Measurements from ENCODE around the gene FGL2. TPM values are rescaled to one million over a fixed set of nuclear protein-coding genes. Genes with fewer than 3 reads are reported as not detected.
"Not testable (repeated sequence)": the region's sequence is repeated elsewhere in the genome, so short reads cannot be mapped to it uniquely, and the experiment has no call there.

The FGL2 gene
- total and polyA plus RNA-seq, 2 of the 4 experiments (the other 2 are of a cell fraction), result 0.32 to 1.3 TPM

GRCh38 chr7:77174418-77174817 is 25.2 kb downstream of the FGL2 start:
- ATAC-seq (ENCODE audit: low read depth); H3K4me2 ChIP-seq (ENCODE audit: low read depth, low read length): not testable (repeated sequence)

DNA sequence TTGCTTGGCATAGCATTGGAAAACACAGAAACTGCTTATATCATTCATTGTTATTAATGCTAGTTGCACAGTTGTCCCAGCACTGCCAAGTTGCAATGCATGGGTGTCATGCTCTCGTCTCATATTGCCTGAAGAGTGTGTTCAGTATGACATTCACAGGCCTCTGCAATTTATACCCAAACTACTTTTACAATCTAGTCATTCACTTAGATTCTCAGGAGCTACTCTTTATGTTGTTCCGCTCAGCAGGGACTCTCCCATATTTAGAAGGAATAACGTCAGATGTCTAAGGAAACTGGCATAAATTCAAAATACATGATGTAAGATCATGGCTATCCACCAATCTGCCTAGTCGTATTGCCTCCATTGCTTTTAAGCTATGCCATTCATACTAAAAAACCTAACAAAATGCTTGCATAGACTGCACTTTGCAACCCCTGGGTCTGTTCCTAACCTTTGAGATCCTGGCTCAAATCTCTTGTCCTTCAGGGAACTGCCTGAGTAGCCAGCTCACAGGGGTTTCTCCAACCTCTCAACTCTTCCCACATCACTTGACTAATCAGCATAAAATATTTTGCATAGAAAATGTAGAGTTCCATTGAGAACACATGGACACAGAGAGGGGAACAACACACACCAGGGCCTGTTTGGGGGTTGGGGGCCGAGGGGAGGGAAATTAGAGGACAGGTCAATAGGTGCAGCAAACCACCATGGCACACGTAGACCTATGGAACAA is 27.0 kb downstream of the FGL2 start:
- H4K5ac ChIP-seq (ENCODE audit: low read depth, low read length); H2BK15ac ChIP-seq (ENCODE audit: low read depth, low read length); DNase-seq; H3K79me1 ChIP-seq (ENCODE audit: low read depth in 1 of 2, low read length in 2 of 2); H3K56ac ChIP-seq (ENCODE audit: extremely low read depth, insufficient read depth, low read length); BruUV-seq (replicated peaks); H3K36me3 ChIP-seq (ENCODE audit: control insufficient read depth, insufficient read depth, low read length); intact Hi-C loops (cut with micrococcal nuclease); H3K9ac ChIP-seq (ENCODE audit: low read depth, low read length); H3K9me1 ChIP-seq (ENCODE audit: insufficient read depth, low read length); H3K18ac ChIP-seq (ENCODE audit: low read depth, low read length); H4K91ac ChIP-seq (ENCODE audit: insufficient read depth, low read depth, low read length); H2AK5ac ChIP-seq (ENCODE audit: low read depth, low read length); in situ Hi-C loops (cut with MboI; ENCODE audit: low sequenced_read_pairs); H3K27ac ChIP-seq (ENCODE audit: insufficient read depth, low read length); H3K27me3 ChIP-seq (ENCODE audit: control insufficient read depth, insufficient read depth, low read length); H3K4ac ChIP-seq (ENCODE audit: low read depth, low read length); H3K9me3 ChIP-seq (ENCODE audit: control insufficient read depth, insufficient read depth, low read length); H2BK20ac ChIP-seq (ENCODE audit: low read depth, low read length); H2BK5ac ChIP-seq (ENCODE audit: low read depth, low read length, poor library complexity, severe bottlenecking); H4K8ac ChIP-seq (ENCODE audit: low read depth in 2 of 2, low read length in 2 of 2); ATAC-seq (ENCODE audit: low read depth); H2AFZ ChIP-seq (replicated peaks; ENCODE audit: low read length, poor library complexity); H3K14ac ChIP-seq (replicated peaks; ENCODE audit: low read depth, low read length); H4K20me1 ChIP-seq (ENCODE audit: insufficient read depth, low read length); H2BK120ac ChIP-seq (ENCODE audit: low read depth, low read length); dilution Hi-C loops (cut with HindIII; ENCODE audit: low sequenced_read_pairs, unreplicated experiment); POLR2A ChIA-PET (ENCODE audit: unreplicated experiment); H2AK9ac ChIP-seq (replicated peaks; ENCODE audit: low read depth, low read length, poor library complexity); H3K4me3 ChIP-seq (ENCODE audit: insufficient read depth, low read depth, low read length); H3K23ac ChIP-seq (ENCODE audit: low read depth, low read length); CTCF ChIA-PET; H3K4me2 ChIP-seq (ENCODE audit: low read depth, low read length); H3K4me1 ChIP-seq (ENCODE audit: control insufficient read depth, insufficient read depth, low read length): not testable (repeated sequence)
- no CpG with 5 or more reads among the region's 6 CpGs for WGBS, 2 experiments (ENCODE audit: extremely low coverage in 2 of 2, insufficient read length in 1 of 2)

More at GRCh38 chr7:77174418-77174817, 25.2 kb downstream of the FGL2 start:
- DNase-seq; H3K56ac ChIP-seq (ENCODE audit: extremely low read depth, insufficient read depth, low read length); H2BK15ac ChIP-seq (ENCODE audit: low read depth, low read length); H4K91ac ChIP-seq (ENCODE audit: insufficient read depth, low read depth, low read length); POLR2A ChIA-PET (ENCODE audit: unreplicated experiment); H2BK5ac ChIP-seq (ENCODE audit: low read depth, low read length, poor library complexity, severe bottlenecking); dilution Hi-C loops (cut with HindIII; ENCODE audit: low sequenced_read_pairs, unreplicated experiment); H4K5ac ChIP-seq (ENCODE audit: low read depth, low read length); H3K9me3 ChIP-seq (ENCODE audit: control insufficient read depth, insufficient read depth, low read length); H3K27ac ChIP-seq (ENCODE audit: insufficient read depth, low read length); H2BK120ac ChIP-seq (ENCODE audit: low read depth, low read length); H2AK9ac ChIP-seq (replicated peaks; ENCODE audit: low read depth, low read length, poor library complexity); intact Hi-C loops (cut with micrococcal nuclease); H3K9ac ChIP-seq (ENCODE audit: low read depth, low read length); H3K4me1 ChIP-seq (ENCODE audit: control insufficient read depth, insufficient read depth, low read length); H3K36me3 ChIP-seq (ENCODE audit: control insufficient read depth, insufficient read depth, low read length); H2BK20ac ChIP-seq (ENCODE audit: low read depth, low read length); CTCF ChIA-PET; H3K4me3 ChIP-seq (ENCODE audit: insufficient read depth, low read depth, low read length); H3K9me1 ChIP-seq (ENCODE audit: insufficient read depth, low read length); H3K23ac ChIP-seq (ENCODE audit: low read depth, low read length); H2AFZ ChIP-seq (replicated peaks; ENCODE audit: low read length, poor library complexity); H3K27me3 ChIP-seq (ENCODE audit: control insufficient read depth, insufficient read depth, low read length); H4K8ac ChIP-seq (ENCODE audit: low read depth in 2 of 2, low read length in 2 of 2); H3K14ac ChIP-seq (replicated peaks; ENCODE audit: low read depth, low read length); BruUV-seq (replicated peaks); H3K79me1 ChIP-seq (ENCODE audit: low read depth in 1 of 2, low read length in 2 of 2); H2AK5ac ChIP-seq (ENCODE audit: low read depth, low read length); H3K18ac ChIP-seq (ENCODE audit: low read depth, low read length); in situ Hi-C loops (cut with MboI; ENCODE audit: low sequenced_read_pairs); H4K20me1 ChIP-seq (ENCODE audit: insufficient read depth, low read length); H3K4ac ChIP-seq (ENCODE audit: low read depth, low read length): not testable (repeated sequence)
- no CpG with 5 or more reads among the region's 4 CpGs for WGBS, 2 experiments (ENCODE audit: extremely low coverage in 2 of 2, insufficient read length in 1 of 2)

Measured in IMR-90 (cell line).